Osteocyte (in vitro differentiated cells): ENCODE results near the gene FAM13A. TPM values are rescaled to one million over a fixed set of nuclear protein-coding genes. Genes with fewer than 3 reads are reported as not detected.
A peak's percentile ranks its signal among the peaks of the same experiment; 100 is the strongest.

Experiments
- DNase-seq: peaks from one replicate; pipeline ENCODE4 v3.0.0; 2021; ENCODE audit warnings: mixed read lengths; ENCODE audit not compliant: unreplicated experiment; ENCODE audit errors: extremely low spot score
- H3K27ac Mint-ChIP-seq: one replicate; pipeline ENCODE4 v1.8.0; 2021; ENCODE audit warnings: mild to moderate bottlenecking, mixed read lengths; ENCODE audit not compliant: unreplicated experiment
- H3K27me3 Mint-ChIP-seq: one replicate; pipeline ENCODE4 v1.8.0; 2021; ENCODE audit warnings: mixed read lengths; ENCODE audit not compliant: unreplicated experiment
- H3K36me3 Mint-ChIP-seq: one replicate; pipeline ENCODE4 v1.8.0; 2021; ENCODE audit warnings: mixed read lengths; ENCODE audit not compliant: unreplicated experiment
- H3K4me1 Mint-ChIP-seq: one replicate; pipeline ENCODE4 v1.8.0; 2021; ENCODE audit warnings: mixed read lengths; ENCODE audit not compliant: unreplicated experiment
- H3K4me3 Mint-ChIP-seq: one replicate; pipeline ENCODE4 v1.8.0; 2021; ENCODE audit warnings: mild to moderate bottlenecking, moderate library complexity, mixed read lengths; ENCODE audit not compliant: unreplicated experiment
- H3K9me3 Mint-ChIP-seq: one replicate; pipeline ENCODE4 v1.8.0; 2021; ENCODE audit warnings: mixed read lengths; ENCODE audit not compliant: unreplicated experiment
- CTCF ChIP-seq: fragments of 200-600 bp; sonication (generic); IDR thresholded peaks from 2 replicates; pipeline ENCODE4 v1.5.0; 2021; ENCODE audit warnings: antibody characterized with exemption, mild to moderate bottlenecking, moderate library complexity
- total RNA-seq: library from RNA; stranded (reverse); gene quantifications from 2 replicates; pipeline ENCODE4 v1.2.1, GENCODE V29; 2021

The FAM13A gene
- total RNA-seq, 1 donor from 2014 or later, result 18.5 TPM

- Mint-ChIP-seq H3K27me3 (no peaks in the 10 kb centered on the region), H3K27ac (peak overlapping the region; percentile 1), H3K4me3 (no peak overlapping the region), H3K9me3 (peaks cover 5% of the 10 kb centered on the region), H3K4me1 (peaks cover 13% of the 10 kb centered on the region), H3K36me3 (no peaks in the 10 kb centered on the region)
- no peak for DNase-seq
- no peak for TF ChIP-seq CTCF
Measured at GRCh38 chr4:88866862-88867550, 190.0 kb downstream of the FAM13A start.

DNA sequence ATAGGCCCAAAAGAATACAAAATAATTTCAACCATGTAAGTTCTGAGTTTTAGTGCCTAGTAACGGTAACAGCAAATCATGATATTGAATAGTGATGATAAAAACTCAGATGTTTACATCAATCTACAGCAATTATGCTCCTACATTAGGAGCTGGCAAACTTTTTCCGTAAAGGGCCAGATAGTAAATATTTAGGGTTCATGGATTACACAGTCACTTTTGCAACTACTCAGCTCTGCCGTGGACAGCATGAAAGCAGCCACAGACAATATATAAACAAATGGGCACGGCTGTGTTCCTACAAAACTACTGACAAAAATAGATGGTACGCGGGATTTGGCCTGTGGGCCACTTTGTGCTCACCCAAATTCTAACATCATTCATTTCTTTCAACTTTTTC is 191.5 kb downstream of the FAM13A start:
- Mint-ChIP-seq H3K27ac (peak overlapping the region; percentile 12), H3K4me3 (no peak overlapping the region), H3K27me3 (no peaks in the 10 kb centered on the region), H3K4me1 (peaks cover 13% of the 10 kb centered on the region), H3K36me3 (no peaks in the 10 kb centered on the region), H3K9me3 (no peaks in the 10 kb centered on the region)
- TF ChIP-seq CTCF, result no peak
- no peak for DNase-seq

DNA sequence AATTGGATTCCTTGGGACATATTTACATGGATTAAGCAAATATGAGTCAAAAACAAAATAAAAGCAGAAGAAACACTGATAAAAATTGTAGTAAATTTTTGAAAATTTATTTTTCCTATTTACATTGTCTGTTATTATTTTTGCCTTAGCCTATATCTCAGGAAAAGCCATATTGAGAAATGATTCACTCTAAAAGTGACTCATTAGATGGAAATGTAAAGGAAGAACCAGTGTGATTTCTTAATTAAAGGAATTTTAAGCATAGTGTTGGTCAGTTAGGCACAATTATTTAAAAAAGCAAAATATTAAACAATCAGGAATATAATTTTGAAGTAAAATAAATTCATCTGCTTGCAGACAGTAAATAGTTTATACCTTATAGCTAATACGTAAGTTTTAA is 191.9 kb downstream of the FAM13A start:
- TF ChIP-seq CTCF, result no peak
- Mint-ChIP-seq H3K27me3 (no peaks in the 10 kb centered on the region), H3K4me3 (no peak overlapping the region), H3K27ac (peak overlapping the region; percentile 20), H3K9me3 (no peaks in the 10 kb centered on the region), H3K36me3 (no peaks in the 10 kb centered on the region), H3K4me1 (peaks cover 13% of the 10 kb centered on the region)
- DNase-seq, result no peak

DNA sequence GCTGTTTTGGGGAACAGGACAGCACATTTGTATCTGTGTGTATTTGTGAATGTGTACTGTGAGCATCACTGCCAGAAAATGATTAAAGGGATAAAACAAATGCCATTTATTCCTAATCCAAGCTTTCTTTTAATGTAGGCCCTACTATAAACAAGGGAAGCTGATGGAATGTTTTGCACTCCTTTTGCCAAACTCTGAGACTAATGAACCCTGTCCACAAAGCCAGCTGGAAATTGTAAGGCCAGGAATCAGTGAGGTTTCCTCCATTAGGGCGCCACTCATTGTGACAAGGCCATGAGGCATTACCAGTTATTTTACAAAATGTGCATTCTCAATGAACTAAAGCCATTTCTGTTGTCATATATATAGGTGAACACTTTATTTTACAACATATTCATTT is 196.4 kb downstream of the FAM13A start:
- Mint-ChIP-seq H3K27ac (no peak overlapping the region), H3K9me3 (no peaks in the 10 kb centered on the region), H3K36me3 (no peaks in the 10 kb centered on the region), H3K27me3 (no peaks in the 10 kb centered on the region), H3K4me1 (peaks cover 15% of the 10 kb centered on the region), H3K4me3 (no peak overlapping the region)
- no peak for DNase-seq
- TF ChIP-seq CTCF, result no peak

DNA sequence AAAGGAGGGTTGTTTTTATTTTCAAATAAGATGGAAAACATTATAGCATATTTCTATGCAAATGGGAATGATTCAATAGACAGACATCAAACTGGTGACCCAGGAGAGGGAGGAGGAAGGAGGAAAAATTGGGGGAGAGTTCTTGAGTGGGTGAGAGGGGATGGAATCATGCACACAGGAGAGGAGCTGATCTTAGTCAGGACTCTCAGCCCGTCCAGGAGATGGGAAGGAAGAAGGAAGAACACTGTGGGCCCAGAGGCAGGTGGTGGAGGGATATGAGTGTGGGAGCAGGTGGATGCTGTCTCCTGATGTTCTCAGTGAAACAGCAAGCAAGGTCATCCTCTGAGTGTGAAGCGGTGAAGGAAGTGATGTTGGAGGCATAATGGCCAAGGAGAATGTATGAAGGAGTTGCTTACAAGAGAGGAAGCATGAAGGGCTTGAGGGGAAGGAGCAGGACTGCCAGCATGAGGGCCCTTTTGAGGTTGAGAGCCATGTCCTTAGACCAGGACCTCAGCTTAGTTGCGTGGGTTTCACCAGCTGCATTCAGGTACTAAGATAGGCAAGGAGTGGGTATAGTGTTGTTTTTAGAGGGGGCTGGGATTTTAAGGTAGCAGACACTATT is 197.7 kb downstream of the FAM13A start:
- Mint-ChIP-seq H3K4me1 (peaks cover 5% of the 10 kb centered on the region), H3K27ac (no peak overlapping the region), H3K4me3 (no peak overlapping the region), H3K27me3 (no peaks in the 10 kb centered on the region), H3K36me3 (no peaks in the 10 kb centered on the region), H3K9me3 (no peaks in the 10 kb centered on the region)
- TF ChIP-seq CTCF, result no peak
- no peak for DNase-seq
